ENCODE measurements around the gene AFP.

The AFP gene

DNA sequence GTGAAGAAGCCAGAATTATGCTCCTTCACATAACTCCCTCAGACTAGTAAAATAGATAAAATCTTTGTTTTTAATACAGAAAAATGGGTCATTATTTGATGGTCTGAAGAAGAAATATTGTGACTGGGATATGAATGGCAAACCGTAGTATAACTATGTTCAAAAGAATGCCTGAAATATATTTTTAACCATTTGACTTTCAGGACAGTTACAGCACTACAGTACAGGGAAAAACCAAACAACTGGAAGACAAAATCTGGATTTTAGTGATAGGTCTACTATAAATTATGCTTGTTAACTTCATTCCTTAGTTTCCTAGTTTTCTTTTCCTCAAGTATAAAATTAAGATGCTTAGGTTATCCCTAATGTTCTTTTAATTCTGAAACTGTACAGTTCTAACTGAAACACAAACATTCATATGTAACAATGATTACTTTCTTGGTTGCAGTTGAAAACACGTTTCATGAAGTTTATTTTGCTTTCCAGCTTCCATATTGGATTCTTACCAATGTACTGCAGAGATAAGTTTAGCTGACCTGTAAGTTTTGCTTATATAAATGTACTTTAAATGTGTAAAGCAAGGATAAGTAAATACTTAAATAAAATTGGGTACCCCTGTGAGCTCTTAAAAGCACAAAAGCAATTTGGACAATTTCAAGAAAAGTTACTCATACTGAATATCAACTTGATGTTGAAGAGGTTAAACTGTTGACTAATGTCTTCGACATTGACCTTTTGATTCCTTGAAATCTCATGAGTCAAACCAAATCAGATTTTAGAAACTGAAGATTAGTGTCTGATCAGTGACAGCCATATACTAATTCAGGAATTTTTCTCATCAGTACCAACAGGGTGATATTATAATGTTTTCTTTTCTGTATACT is 895 bp downstream of the AFP start:
- in situ Hi-C loops (cut with MboI; ENCODE audit: low sequenced_read_pairs): no loop called here

- in situ Hi-C loops (cut with MboI; ENCODE audit: low sequenced_read_pairs): no loop called here
Measured at GRCh38 chr4:73437558-73437956, 1.5 kb downstream of the AFP start.

GRCh38 chr4:73438048-73438447 is 2.0 kb downstream of the AFP start:
- in situ Hi-C loops (cut with MboI; ENCODE audit: low sequenced_read_pairs): no loop called here

GRCh38 chr4:73438582-73439215 is 2.7 kb downstream of the AFP start:
- in situ Hi-C loops (cut with MboI; ENCODE audit: low sequenced_read_pairs): no loop called here

DNA sequence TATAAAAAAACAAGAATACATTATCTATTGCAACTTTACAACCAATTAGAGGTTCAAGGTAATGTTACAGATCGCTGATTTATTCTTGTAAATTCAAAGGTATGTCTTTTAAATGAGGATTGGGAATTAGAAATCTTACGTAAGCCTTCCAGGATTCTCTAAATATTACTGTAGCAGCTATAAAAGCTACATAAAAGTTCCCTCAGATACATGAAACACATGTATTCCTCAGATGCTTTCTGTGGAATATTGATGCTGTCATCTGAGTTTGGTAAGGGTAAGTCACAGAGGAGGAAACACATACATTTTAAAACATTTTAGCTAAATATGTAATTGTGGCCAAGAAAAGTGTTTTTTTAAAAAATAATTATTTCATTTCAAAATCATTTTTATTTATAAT is 3.4 kb downstream of the AFP start:
- in situ Hi-C loops (cut with MboI; ENCODE audit: low sequenced_read_pairs): no loop called here

DNA sequence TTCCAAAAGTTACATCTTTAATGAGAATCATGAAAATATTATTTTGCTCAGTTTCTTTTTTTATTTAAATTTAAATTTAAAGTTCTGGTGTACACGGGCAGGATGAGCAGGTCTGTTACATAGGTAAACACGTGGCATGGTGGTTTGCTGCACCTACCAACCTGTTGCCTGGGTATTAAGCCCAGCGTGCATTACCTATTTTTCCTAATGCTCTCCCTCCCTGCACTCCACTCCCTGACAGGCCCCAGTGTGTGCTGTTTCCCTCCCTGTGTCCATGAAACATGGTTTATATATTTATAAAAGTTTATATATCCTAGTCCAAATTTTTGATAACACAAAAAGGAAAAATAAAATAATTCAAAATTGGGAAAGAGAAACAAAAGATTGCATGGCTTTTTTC is 4.0 kb downstream of the AFP start:
- in situ Hi-C loops (cut with MboI; ENCODE audit: low sequenced_read_pairs): no loop called here

DNA sequence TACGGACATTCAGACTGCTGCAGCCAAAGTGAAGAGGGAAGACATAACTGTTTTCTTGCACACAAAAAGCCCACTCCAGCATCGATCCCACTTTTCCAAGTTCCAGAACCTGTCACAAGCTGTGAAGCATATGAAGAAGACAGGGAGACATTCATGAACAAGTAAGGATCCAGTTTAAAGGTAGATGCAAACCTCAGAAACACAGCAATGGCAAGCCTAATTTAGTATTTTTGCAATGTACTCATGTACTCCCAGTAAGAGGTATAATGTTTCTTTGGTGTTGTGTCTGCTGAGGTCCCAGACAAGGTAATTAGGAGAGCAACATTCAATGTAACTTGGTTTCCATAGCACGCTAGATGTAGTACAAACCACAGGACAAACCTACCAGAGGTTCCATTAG is 4.6 kb downstream of the AFP start:
- in situ Hi-C loops (cut with MboI; ENCODE audit: low sequenced_read_pairs): no loop called here

DNA sequence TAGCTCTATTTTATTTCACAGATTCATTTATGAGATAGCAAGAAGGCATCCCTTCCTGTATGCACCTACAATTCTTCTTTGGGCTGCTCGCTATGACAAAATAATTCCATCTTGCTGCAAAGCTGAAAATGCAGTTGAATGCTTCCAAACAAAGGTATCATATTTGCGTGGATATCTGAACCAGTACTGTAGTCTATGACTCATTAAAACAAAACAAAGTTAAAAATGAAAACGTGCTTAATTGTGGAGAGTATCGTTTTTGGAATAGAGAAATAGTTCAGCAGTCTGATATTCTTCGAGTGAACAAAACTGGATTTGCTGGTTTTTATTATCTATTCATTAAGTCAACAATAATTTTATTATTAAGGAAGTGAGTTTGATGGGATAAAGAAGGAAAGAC is 6.3 kb downstream of the AFP start:
- in situ Hi-C loops (cut with MboI; ENCODE audit: low sequenced_read_pairs): no loop called here

- in situ Hi-C loops (cut with MboI; ENCODE audit: low sequenced_read_pairs): no loop called here
Measured at GRCh38 chr4:73443224-73443623, 7.2 kb downstream of the AFP start.

DNA sequence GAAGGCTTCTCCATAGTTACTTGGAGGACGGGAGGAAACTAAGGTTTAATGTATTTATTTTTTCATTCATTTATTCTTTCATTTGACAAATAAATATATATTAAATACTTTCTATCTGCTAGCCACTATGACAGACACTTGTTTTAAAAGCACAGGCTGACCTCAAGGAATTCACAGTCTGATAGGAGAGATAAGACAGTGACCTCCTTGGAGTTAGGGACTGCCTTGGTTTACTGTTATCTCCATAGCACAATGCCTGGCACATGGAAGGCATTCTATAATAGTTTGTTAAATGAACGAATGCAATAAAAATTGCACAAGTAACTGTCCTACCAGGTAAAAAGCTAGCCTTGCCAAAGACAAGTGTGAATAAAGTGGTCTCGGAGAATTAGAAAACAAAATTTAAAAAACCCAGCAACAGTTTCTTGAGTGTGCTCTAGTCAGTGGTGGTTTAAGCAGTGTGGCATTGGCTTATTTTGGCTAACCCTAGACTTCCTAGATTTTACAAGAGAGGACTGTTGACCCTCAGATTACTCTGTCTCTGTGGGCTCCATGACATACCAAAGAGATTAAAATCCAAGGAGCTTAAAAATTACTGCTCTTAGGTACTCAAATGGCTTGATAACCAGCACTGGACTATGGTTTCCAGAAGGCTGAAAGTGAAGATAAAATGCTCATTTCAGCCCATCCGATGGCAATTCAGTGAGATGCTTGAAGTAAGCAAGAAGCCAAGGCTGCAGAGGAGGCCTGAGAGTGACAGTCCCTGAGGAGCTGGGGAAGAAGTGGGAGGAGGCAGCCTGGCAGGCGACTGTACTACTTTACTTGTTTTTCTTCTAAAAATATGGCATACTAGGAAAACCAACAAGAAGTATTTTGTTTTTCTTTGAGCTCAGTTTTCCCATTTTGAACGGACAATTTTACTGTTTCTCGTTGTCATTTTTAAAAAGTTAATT is 9.6 kb downstream of the AFP start:
- in situ Hi-C loops (cut with MboI; ENCODE audit: low sequenced_read_pairs): no loop called here

- in situ Hi-C loops (cut with MboI; ENCODE audit: low sequenced_read_pairs): no loop called here
Measured at GRCh38 chr4:73446336-73446938, 10.4 kb downstream of the AFP start.

GRCh38 chr4:73447671-73448070 is 11.7 kb downstream of the AFP start:
- in situ Hi-C loops (cut with MboI; ENCODE audit: low sequenced_read_pairs): no loop called here

- in situ Hi-C loops (cut with MboI; ENCODE audit: low sequenced_read_pairs): no loop called here
Measured at GRCh38 chr4:73448448-73449203, 12.6 kb downstream of the AFP start.

DNA sequence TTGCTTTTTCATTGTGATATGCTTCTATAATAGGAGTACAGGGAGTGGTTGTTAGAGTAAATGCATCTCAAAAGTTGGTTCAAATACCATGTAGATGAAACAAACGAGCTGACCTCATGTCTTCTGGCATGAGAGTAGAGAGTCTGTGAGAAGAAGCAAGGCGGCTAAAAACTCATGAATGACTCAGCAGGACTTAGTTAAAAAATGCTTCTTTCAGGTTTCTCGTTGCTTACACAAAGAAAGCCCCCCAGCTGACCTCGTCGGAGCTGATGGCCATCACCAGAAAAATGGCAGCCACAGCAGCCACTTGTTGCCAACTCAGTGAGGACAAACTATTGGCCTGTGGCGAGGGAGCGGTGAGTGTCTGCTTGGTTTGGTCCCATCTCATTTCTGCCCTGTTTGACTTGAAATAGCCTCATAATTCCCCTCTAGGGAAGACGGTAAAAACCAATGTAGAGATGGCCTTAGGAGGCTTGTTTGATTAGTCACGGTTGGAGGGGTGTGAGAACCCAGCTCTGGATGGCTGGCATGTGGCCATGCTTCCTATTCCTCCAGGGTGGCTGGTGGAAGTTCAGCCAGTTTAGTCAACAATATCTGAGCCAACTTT is 14.5 kb downstream of the AFP start:
- in situ Hi-C loops (cut with MboI; ENCODE audit: low sequenced_read_pairs): no loop called here

GRCh38 chr4:73451404-73451803 is 15.4 kb downstream of the AFP start:
- in situ Hi-C loops (cut with MboI; ENCODE audit: low sequenced_read_pairs): no loop called here

GRCh38 chr4:73451981-73452747 is 16.1 kb downstream of the AFP start:
- in situ Hi-C loops (cut with MboI; ENCODE audit: low sequenced_read_pairs): no loop called here

- in situ Hi-C loops (cut with MboI; ENCODE audit: low sequenced_read_pairs): no loop called here
Measured at GRCh38 chr4:73452953-73453700, 17.1 kb downstream of the AFP start.

DNA sequence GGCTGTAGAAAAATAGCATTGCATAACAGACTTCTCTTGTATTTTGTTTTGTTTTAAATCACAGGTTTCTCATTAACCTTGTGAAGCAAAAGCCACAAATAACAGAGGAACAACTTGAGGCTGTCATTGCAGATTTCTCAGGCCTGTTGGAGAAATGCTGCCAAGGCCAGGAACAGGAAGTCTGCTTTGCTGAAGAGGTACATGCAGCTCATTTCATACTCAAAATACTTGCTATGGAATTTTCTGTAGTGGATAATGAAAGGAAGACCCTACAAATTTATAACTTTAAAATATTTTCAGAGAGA is 17.6 kb downstream of the AFP start:
- in situ Hi-C loops (cut with MboI; ENCODE audit: low sequenced_read_pairs): no loop called here

DNA sequence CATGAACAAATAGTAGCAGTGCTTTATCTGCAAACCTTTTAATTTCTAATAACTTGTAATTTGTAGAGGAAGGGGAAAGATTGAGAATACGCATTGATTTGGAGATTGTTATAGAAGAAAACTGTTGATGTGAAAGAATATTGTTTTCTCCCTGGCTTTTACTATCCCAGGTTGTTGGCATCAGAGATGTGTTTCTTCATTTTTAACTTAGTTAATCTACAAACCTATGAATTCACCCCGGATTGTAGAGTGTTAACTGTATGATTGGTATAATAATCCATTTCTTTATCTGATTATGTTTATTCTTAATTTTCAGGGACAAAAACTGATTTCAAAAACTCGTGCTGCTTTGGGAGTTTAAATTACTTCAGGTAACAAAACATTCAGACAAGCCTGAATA is 18.9 kb downstream of the AFP start:
- in situ Hi-C loops (cut with MboI; ENCODE audit: low sequenced_read_pairs): no loop called here

Data from hTERT RPE-1 (cell line).